ENCODE results near the gene EPHB4.
"Not testable (repeated sequence)": the region's sequence is repeated elsewhere in the genome, so short reads cannot be mapped to it uniquely, and the experiment has no call there.

DNA sequence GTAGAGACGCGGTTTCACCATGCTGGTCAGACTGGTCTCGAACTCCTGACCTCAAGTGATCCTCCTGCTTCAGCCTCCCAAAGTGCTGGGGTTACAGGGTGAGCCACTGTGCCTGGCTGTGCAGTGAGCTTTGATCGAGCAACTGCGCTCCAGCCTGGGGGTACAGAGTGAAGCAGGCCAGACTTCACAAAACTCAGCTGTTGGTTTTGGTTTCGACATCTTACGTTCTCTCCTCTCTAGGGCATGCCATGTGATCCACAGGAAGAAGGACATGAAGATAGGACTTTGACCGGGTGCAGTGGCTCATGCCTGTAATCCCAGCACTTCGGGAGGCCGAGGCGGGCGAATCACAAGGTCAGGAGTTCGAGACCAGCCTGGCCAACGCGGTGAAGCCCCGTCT lies 10.8 kb downstream of the EPHB4 start:
- TF ChIP-seq, protein P1, sequence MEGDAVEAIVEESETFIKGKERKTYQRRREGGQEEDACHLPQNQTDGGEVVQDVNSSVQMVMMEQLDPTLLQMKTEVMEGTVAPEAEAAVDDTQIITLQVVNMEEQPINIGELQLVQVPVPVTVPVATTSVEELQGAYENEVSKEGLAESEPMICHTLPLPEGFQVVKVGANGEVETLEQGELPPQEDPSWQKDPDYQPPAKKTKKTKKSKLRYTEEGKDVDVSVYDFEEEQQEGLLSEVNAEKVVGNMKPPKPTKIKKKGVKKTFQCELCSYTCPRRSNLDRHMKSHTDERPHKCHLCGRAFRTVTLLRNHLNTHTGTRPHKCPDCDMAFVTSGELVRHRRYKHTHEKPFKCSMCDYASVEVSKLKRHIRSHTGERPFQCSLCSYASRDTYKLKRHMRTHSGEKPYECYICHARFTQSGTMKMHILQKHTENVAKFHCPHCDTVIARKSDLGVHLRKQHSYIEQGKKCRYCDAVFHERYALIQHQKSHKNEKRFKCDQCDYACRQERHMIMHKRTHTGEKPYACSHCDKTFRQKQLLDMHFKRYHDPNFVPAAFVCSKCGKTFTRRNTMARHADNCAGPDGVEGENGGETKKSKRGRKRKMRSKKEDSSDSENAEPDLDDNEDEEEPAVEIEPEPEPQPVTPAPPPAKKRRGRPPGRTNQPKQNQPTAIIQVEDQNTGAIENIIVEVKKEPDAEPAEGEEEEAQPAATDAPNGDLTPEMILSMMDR (IDR thresholded peaks at IDR 0.05): not testable (repeated sequence)
- TF ChIP-seq POLR2A (IDR thresholded peaks at IDR 0.05): not testable (repeated sequence)
